PC-3 (cell line): ENCODE measurements around the gene ATG16L1.

ENCODE experiments used
- EZH2phosphoT487 ChIP-seq: fragments of 300-600 bp; sonication (generic); IDR thresholded peaks from 2 replicates; pipeline ENCODE4 v1.6.1; 2018; ENCODE audit warnings: mild to moderate bottlenecking, antibody characterized with exemption, low read length, borderline replicate concordance
- TF ChIP-seq, protein P1 (sequence below): fragments of 300-600 bp; sonication (generic); conservative IDR thresholded peaks from 2 replicates; pipeline ENCODE4 v1.5.1; 2017; ENCODE audit warnings: antibody characterized with exemption, low read depth, mild to moderate bottlenecking, low read length

DNA sequence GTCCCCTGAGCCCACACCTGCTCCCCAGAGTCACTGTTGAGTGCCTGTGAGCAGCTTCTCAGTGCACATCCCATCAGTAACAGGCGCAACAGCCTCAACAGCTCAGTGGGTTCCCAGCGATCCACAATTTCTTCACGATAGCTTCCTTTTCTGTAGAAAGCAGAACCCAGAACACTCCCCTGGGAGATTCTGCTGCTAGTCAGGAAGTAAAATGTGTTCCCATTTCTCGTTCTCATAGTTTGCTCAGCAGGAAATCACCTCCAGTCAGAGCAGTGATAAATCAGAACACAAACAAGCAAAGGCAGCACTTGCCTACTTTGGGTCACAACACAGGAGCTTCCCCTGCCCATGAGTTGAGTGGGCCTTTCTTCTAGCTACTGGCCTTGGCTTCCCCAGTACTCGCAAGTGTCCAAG, 48.9 kb upstream of the ATG16L1 start:
- no peak for TF ChIP-seq EZH2phosphoT487
- TF ChIP-seq, protein P1, sequence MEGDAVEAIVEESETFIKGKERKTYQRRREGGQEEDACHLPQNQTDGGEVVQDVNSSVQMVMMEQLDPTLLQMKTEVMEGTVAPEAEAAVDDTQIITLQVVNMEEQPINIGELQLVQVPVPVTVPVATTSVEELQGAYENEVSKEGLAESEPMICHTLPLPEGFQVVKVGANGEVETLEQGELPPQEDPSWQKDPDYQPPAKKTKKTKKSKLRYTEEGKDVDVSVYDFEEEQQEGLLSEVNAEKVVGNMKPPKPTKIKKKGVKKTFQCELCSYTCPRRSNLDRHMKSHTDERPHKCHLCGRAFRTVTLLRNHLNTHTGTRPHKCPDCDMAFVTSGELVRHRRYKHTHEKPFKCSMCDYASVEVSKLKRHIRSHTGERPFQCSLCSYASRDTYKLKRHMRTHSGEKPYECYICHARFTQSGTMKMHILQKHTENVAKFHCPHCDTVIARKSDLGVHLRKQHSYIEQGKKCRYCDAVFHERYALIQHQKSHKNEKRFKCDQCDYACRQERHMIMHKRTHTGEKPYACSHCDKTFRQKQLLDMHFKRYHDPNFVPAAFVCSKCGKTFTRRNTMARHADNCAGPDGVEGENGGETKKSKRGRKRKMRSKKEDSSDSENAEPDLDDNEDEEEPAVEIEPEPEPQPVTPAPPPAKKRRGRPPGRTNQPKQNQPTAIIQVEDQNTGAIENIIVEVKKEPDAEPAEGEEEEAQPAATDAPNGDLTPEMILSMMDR = no peak
